Stomach smooth muscle (tissue), 2 donors: ENCODE data around the gene KRT72.

ENCODE experiments used
- H3K27ac ChIP-seq: one replicate; pipeline ENCODE4 v1.7.0; 2013; ENCODE audit warnings: mild to moderate bottlenecking, low read length, inconsistent platforms
- H3K27me3 ChIP-seq, 2 donors: one replicate each; pipeline ENCODE4 v1.7.0; 2013; ENCODE audit warnings: low read length in 2 of 2; ENCODE audit not compliant: insufficient read depth in 2 of 2, control insufficient read depth in 1 of 2
- H3K36me3 ChIP-seq, 2 donors: one replicate each; pipeline ENCODE4 v1.7.0; 2013; ENCODE audit warnings: low read length in 2 of 2; ENCODE audit not compliant: control insufficient read depth in 2 of 2, insufficient read depth in 2 of 2
- H3K4me1 ChIP-seq: one replicate; pipeline ENCODE4 v1.7.0; 2013; ENCODE audit warnings: low read length; ENCODE audit not compliant: control insufficient read depth, insufficient read depth
- H3K4me3 ChIP-seq, 2 donors: one replicate each; pipeline ENCODE4 v1.7.0; 2013; ENCODE audit warnings: low read length in 2 of 2
- H3K9ac ChIP-seq, 2 donors: one replicate each; pipeline ENCODE4 v1.7.0; 2013; ENCODE audit warnings: low read length in 2 of 2, mild to moderate bottlenecking in 1 of 2
- H3K9me3 ChIP-seq, 2 donors: one replicate each; pipeline ENCODE4 v1.7.0; 2013; ENCODE audit warnings: low read length in 2 of 2; ENCODE audit not compliant: control insufficient read depth in 2 of 2
- donor health status: healthy.
- donor health status: Pancreatic carcinoma.

Gene KRT72

DNA sequence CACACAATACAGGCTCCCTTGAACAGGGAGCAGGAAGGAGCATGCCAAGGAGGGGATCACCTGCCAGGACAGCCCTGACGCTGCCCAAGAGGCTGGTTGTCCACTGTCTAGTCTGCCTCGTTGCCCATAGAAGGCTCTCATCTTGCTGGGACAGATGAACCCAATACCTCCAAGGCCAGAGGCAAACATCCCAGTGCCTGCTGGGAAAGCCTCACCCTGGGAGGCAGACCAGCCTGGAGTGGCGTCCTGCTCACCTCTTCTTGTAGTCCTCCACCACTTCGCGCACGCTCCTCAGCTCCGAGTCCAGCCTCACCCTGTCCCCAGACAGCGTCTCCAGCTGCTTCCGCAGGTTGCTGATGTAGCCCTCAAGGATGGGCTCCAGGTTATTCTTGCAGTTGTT is 14.6 kb upstream of the KRT72 start:
- no peaks in the 10 kb centered on the region for H3K36me3 ChIP-seq
- H3K4me1 ChIP-seq: no peaks in the 10 kb centered on the region
- H3K4me3 ChIP-seq: no peak overlapping the region
- H3K27me3 ChIP-seq: peaks cover 10 to 13% of the 10 kb centered on the region in 2 donors
- no peak overlapping the region for H3K9ac ChIP-seq
- H3K27ac ChIP-seq: no peak overlapping the region
- no peaks in the 10 kb centered on the region for H3K9me3 ChIP-seq

DNA sequence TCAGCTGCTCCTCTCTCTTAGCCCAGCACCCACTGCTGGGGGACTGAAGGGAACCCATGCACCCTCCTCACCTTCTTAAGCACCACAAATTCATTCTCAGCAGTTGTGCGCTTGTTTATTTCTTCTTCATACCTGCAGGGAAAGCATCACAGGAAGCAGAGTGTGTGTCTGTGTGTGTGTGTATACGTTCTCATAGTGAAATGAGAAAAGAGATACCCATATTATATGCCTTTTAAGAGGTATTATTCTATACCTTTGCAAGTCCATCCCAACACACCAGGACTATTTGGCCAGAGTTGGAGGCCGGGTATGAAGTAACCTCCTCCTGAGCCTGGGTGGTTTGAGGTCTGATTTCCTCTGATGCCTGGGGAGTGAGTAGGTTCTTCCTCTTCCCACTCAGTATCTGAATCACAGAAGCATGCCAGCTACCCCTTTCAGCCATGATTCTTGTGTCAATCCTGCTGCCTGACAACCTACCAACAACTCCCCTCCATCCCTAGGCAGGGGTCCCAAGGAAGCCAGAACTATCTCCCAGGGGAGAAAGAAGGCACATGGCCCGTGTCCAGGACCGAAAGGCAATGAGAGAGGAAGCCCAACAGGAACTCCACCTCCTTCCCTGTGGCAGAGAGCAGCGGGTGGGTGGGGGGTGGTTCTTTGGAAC is 14.1 kb upstream of the KRT72 start:
- Histone ChIP-seq H3K9ac (no peak overlapping the region), H3K9me3 (no peaks in the 10 kb centered on the region), H3K27ac (no peak overlapping the region), H3K27me3 (peaks cover 14 to 17% of the 10 kb centered on the region in 2 donors), H3K4me1 (no peaks in the 10 kb centered on the region), H3K36me3 (no peaks in the 10 kb centered on the region), H3K4me3 (no peak overlapping the region)

DNA sequence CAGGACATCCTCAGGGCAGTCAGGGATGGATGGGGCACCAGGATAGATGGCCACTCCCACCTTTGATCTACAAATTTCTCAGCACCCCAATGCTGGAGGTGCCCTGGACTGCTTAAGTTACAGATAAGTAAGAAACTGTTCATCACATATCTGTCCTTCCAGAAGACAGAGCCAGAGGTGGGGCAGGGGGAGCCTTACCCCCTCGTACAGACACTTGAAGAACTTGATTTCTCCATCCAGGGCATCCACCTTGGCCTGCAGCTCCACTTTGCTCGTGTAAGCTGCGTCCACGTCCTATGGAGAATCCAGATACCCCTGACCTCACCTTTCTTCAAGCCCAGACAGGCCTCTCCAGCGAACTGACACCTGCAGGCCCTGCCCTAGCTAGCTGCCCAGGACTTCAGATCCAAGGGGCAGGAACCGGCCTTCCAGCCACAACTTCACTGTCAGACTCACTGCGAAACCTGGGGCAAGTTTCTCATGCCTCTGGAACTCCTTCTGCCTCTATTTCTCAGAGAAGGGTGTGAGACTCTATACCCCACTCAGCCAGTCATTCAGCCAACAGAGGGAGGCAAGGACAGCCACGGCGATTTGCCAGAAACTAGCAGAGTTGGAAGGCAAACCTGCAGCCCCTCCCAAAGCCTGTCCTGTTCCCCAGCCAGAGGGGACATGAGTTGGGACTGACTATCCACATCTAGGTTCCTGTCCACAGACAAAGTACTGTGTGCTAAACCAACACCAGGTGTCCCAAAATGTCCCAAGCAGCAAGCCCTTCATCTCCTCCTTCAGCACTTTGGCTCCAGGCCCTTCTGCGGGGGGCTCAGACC is 13.3 kb upstream of the KRT72 start:
- no peaks in the 10 kb centered on the region for H3K9me3 ChIP-seq
- no peak overlapping the region for H3K4me3 ChIP-seq
- peaks cover 14 to 17% of the 10 kb centered on the region in 2 donors for H3K27me3 ChIP-seq
- no peak overlapping the region for H3K9ac ChIP-seq
- H3K27ac ChIP-seq: no peak overlapping the region
- no peaks in the 10 kb centered on the region for H3K36me3 ChIP-seq
- H3K4me1 ChIP-seq: no peaks in the 10 kb centered on the region

DNA sequence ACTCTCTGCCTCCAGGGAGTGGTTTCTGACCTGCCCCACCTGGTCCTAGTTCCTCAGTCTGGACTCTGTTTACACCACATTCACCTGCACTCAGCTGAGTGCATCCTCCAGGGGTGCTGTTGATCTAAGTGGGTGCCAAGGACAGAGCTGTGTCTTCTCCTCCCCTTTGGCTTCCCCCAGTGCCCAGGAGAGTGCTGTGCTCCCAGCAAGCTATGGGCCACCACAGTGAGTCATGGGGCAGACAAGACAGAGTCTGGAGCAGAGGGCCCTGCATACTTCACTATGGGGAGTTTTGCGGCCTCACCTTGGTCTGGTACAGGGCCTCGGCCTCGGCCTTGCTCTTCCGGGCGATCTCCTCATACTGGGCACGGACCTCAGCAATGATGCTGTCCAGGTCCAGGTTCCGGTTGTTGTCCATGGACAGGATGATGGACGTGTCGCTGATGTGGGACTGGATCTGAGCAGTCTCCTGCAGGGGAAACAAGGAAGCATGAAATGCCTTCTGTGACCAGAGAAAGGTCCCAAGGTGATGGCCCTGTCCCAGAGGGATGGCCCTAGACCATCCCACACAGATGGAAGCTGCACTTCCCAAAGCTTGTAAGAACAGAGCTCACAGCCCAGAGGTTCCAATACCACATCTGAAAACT is 12.2 kb upstream of the KRT72 start:
- H3K4me1 ChIP-seq: no peaks in the 10 kb centered on the region
- no peak overlapping the region for H3K9ac ChIP-seq
- H3K9me3 ChIP-seq: no peaks in the 10 kb centered on the region
- no peak overlapping the region for H3K27ac ChIP-seq
- no peak overlapping the region for H3K4me3 ChIP-seq
- H3K27me3 ChIP-seq: peaks cover 14 to 20% of the 10 kb centered on the region in 2 donors
- H3K36me3 ChIP-seq: no peaks in the 10 kb centered on the region

DNA sequence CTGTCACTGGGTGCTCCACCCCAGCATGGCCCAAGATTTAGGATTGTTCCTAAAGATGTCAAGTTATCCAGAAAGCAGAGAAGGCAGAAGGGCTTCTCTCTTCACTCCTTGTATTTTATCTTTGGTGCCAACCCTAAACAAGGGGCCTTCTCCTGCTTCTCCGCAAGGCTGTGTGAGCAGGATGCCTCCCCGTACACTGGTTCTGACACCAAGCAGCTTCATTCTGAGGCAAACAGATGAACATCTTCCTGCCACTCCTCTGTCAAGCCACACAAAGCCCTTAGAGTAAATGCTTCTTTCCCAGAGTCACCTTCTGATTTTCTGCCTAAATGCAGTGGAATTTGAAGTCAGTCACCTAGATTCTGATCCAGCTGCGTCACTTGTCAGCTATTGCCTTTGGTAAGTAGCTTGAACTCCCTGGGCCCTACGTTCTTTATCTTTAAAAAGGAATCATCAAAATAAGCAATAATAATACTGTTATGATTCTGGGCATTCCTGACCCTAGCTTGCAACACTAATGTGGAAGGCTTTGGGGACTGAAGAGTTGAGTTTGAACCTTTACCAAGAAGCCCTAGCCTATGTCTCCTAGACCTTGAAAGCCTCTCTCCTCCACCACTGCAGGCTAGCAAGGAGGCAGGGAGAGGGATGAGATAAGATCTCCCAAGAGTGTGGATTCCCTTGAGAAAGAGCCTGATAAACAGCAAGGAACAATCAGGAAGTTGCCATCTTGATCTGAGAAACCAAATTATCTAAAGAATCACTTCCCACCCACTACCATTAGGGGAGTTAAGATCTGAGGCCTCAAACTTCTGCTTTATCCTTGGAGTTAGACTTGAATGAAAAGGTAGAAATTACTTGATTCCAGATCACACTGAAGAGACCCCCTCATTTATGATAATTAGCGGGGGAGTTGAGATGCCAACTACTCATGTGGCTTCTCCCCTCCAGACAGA is 11.4 kb upstream of the KRT72 start:
- Histone ChIP-seq H3K9ac (no peak overlapping the region), H3K27ac (no peak overlapping the region), H3K4me1 (no peaks in the 10 kb centered on the region), H3K4me3 (no peak overlapping the region), H3K9me3 (no peaks in the 10 kb centered on the region), H3K27me3 (peaks cover 14 to 22% of the 10 kb centered on the region in 2 donors), H3K36me3 (no peaks in the 10 kb centered on the region)

DNA sequence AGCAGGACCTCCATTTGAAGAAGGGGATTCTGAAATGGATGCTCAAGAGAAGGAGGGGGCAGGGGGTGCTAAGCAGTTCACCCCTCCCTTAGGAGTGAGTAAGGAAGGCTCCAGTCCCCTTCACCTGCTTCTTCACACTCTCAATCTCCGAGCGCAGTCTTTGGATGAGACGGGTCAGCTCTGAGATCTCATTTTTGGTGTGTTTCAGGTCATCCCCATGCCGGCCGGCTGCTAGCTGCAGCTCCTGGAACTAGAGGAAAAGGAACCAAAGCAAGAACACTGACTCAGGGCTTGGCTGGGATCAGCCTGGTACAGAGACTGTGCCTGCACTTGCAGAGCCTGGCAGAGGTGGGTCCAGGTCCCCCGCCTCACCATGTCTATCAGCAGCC is 9.8 kb upstream of the KRT72 start:
- no peaks in the 10 kb centered on the region for H3K36me3 ChIP-seq
- no peaks in the 10 kb centered on the region for H3K4me1 ChIP-seq
- H3K9me3 ChIP-seq: no peaks in the 10 kb centered on the region
- no peak overlapping the region for H3K9ac ChIP-seq
- H3K27me3 ChIP-seq: peaks cover 14 to 23% of the 10 kb centered on the region in 2 donors
- H3K27ac ChIP-seq: no peak overlapping the region
- no peak overlapping the region for H3K4me3 ChIP-seq

DNA sequence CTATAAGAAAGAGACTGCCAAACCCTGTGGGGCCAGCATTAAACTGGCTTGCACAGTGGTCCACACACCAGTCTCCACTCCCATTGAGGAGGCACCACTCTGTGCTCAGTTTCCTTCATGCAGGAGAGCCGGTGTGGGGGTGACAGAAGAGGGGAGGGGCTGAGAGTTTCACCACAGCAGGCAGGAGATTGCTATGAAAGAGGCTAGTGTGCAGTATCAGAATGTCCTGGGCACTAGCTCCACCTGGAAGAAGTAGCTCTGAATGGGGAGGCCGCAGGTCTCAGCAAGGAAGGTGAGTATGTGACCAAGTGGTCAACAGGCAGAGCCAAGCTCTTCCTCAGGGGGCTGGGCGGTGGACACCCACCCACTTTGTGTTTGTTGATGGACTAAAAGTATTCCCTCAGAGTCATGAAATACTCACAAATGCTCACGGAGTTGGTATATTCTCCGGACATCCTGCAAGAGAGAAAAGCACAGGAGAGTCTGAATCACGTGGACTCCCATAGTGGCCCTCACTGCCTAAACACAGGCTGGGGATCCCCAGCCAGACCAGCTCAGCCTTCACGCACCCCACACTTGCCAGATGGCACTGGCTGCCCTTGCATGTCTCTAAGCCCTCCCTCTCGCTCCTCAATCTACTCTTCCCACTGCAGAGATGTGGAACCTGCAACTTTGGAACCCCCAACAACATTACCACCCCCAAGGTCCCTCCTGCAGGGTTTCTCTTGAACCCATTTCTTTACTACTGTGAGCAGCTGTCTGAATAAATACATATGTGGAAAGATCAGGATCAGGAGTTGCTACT is 7.8 kb upstream of the KRT72 start:
- Histone ChIP-seq H3K36me3 (no peaks in the 10 kb centered on the region), H3K4me1 (no peaks in the 10 kb centered on the region), H3K27ac (no peak overlapping the region), H3K9ac (no peak overlapping the region), H3K4me3 (no peak overlapping the region), H3K9me3 (no peaks in the 10 kb centered on the region), H3K27me3 (peaks cover 14 to 20% of the 10 kb centered on the region in 2 donors)

DNA sequence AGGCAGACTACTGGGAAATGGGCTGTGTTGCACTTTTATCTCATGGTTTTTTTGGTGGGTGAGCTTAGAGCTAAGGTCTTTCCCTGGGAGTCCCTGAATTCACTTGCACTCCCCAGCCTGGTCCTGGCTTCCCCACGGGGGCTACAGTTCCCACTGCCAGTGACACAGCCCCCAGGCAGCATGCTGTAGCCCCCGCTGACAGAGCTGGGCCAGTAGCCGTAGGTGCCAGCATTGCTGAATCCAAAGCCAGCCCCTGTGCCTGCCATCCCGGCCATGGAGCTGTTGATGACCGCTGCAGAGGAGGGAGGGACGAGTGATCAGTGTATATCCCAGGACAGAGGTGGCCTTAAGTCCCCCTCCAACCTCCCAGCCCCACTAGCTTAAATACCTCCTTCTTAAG is 6.9 kb upstream of the KRT72 start:
- Histone ChIP-seq H3K27ac (no peak overlapping the region), H3K27me3 (peaks cover 9 to 18% of the 10 kb centered on the region in 2 donors), H3K9me3 (no peaks in the 10 kb centered on the region), H3K9ac (no peak overlapping the region), H3K36me3 (no peaks in the 10 kb centered on the region), H3K4me3 (no peak overlapping the region), H3K4me1 (no peaks in the 10 kb centered on the region)

DNA sequence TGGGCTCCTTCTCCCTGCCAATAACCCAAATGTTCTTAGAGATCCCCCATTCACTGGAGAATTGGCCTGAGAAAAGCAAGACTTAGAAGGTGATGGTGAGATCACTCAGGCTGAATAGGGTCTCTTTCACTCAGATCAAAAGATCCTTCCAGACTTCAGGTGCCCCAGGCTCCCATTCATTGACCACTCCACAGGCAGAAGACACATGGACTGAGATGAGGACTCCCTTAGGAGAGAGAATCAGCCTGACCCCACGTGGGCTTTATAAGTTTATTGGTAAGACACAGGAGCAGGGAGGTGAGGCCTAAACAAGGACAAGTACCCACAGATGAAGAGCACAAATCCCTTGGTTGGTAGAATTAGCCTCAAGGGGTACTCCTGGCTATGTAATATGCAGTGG is 6.1 kb upstream of the KRT72 start:
- Histone ChIP-seq H3K4me1 (no peaks in the 10 kb centered on the region), H3K9ac (no peak overlapping the region), H3K27ac (no peak overlapping the region), H3K36me3 (no peaks in the 10 kb centered on the region), H3K4me3 (no peak overlapping the region), H3K9me3 (no peaks in the 10 kb centered on the region), H3K27me3 (peaks cover 15 to 22% of the 10 kb centered on the region in 2 donors)
